NCI-H2107 (cell line): ENCODE measurements around the gene EPHX1.
"Not testable (repeated sequence)": the region's sequence is repeated elsewhere in the genome, so short reads cannot be mapped to it uniquely, and the experiment has no call there.

Experiments
- DNase-seq: peaks from one replicate; lab custom pipeline; 2025; lab: John Stamatoyannopoulos, UW

EPHX1 gene

GRCh38 chr1:225881081-225881958 lies 71.4 kb downstream of the EPHX1 start:
- DNase-seq: no peak

DNA sequence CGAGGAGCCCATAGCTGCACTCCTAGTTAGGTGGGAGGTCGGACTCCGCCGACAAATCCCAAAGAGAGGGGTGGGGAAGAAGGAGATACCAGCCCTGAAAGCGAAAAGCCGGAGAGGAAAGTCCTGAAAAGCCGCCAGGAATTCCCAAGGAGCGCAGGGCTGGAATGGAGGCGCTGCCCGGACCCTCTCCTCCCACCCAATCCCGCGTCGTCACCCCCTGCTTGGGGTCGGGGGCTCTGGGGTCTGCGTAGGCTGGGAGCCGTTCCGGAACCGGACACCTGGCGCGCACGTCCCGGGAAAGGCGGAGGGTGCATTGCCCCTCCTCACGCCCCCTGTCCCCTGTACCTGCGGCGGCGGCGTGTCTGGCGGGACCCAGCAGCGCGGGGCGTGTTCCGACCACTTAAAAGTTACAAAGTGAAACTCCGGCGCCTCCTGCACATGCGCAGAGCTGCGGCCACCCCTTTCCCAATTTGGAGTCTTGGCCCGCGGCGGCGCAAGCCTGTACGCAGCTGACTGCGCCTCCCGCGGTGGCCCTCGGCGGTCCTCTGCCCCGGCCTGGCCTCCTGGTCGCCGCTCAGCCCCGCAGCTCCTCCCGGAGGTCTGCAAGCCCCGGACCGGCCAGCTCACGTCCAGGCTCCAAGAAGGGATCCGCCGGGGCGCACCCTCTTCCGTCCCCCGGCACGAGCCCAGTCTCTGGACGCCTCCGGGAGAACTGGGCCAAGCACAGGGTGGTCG lies 72.2 kb downstream of the EPHX1 start, which contains the start of gene TMEM63A:
Gene TMEM63A, minus strand, starts transcription at position 422 of the 735 bp plus-strand sequence. CDS start 4,800 bp downstream, outside the sequence.
- DNase-seq: peak; percentile 53

DNA sequence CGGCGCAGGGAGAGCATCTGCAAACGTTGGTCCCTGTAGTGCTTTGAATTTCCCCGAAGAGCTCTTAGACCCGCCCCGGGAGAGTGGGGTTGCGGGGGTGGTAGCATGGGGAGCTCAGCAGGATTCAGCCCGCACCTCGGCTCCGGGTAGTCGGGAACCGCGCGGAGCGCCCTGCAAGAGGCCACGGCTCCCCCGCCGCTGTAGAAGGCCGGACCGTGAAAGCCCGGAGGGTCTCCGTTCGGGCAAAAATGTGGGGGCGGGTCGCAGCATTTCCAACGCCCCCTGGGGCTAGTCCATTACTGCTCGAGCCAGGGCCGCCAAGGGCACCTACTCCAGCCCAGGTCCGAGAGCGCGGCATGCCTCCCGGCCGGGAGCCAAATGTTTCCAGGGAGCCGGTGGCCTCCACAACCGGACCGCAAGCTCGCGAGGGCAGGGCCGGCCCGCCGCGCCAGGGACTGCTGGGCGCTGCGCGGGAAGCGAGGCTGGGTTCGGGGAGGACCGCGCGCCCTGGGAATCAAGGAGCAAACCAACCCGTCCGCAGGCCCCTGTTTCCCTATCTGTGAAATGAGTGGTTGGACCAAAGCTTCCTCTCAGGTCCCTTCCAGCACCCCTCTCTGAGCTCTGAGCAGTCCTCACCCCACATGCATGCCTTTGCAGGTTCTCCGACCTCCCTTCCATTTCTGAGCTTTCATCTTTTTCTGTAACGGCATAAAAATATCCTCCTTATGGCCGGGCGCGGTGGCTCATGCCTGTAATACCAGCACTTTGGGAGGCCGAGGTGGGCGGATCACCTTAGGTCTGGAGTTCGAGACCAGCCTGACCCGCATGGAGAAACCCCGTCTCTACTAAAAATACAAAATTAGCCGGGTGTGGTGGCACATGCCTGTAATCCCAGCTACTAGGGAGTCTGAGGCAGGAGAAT lies 73.0 kb downstream of the EPHX1 start:
- DNase-seq: no peak

GRCh38 chr1:225883616-225884265 lies 73.8 kb downstream of the EPHX1 start:
- DNase-seq: no peak

GRCh38 chr1:225885336-225885735 lies 75.4 kb downstream of the EPHX1 start:
- no peak for DNase-seq

DNA sequence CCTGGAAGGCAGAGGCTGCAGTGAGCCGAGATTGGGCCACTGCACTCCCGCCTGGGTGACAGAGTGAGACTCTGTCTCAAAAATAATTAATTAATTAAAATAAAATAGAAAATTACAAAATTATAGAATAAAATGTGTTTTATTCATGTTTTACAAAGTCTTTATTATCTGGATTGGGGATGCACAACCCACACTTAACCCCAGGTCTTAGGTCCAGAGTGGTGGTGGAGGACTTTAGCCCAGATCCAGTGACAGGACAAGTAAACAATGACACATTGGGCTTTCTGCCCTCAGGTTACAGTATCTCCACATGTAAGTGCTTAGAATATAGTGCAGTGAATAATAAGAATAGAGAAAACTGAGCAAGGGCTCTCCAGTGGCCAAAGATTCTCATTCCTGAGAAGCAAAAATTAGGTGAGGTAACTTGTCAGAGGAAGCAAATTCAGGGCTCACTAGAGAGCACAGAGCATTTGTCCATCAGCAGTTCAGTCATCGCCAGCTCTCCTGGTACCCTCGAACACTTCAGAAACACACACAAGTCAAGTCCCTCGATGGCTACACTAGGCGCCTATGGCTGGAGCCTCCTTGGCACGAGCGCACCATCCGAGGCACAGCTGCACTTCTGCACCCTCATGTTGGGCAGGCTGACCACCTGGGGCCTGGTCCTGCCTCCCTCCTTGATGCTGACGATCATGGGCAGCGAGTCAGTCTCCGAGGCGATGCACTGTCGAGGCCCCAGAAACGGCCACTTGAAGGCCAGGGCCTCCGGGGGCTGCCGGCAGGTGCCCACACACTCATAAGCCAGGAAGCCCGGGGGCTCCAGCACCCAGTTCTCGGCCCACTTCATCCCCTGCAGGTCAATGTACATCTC lies 76.5 kb downstream of the EPHX1 start:
- DNase-seq: no peak

DNA sequence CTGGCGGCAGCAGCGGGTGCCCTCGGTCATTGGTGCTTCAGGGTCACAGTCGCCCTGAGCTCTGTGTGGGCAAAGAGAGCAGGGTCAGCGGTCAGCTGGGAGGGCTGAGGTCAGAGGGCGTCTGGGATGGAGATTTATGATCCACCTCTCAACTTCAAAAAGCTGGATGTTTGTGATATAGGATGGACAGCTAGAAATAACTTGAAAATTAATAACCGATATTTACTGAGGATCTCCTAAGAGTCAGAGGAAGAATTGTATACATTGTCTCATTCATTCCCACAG lies 77.0 kb downstream of the EPHX1 start:
- DNase-seq: no peak

DNA sequence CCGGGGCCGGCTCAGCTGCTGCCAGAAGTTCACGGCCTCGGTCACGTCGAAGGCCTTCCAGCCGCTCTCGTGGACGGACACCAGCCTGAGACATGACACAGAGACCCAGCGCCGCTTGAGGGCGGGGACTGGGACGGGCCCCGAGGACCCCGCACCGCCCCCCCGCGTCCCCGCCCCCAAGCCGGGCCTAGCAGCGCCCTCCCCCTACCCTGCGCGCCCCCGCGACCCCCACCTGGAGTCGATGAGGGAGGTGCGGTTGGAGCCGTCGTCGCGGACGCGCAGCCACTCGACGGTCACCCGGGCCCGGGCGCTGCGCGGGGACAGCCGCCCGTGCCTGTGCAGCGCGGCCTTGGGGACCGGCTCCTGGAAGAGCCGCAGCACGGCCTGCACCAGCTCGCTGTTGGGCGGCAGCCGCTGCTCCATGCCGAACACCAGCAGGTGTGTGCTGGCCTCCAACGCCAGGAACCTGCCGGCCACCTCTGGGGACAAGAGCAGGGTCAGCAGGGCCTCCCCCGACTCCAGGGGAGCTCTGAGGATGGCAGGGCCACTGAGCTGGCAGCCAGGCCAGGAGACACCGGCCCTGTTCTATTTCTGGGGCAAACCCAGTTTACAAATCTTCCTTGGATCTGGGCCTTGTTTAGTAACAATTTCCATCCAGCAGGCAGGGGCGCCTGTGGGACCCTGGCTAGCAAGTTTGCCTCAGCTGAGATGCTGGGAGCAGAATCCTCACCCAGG lies 77.8 kb downstream of the EPHX1 start:
- DNase-seq: not testable (repeated sequence)

DNA sequence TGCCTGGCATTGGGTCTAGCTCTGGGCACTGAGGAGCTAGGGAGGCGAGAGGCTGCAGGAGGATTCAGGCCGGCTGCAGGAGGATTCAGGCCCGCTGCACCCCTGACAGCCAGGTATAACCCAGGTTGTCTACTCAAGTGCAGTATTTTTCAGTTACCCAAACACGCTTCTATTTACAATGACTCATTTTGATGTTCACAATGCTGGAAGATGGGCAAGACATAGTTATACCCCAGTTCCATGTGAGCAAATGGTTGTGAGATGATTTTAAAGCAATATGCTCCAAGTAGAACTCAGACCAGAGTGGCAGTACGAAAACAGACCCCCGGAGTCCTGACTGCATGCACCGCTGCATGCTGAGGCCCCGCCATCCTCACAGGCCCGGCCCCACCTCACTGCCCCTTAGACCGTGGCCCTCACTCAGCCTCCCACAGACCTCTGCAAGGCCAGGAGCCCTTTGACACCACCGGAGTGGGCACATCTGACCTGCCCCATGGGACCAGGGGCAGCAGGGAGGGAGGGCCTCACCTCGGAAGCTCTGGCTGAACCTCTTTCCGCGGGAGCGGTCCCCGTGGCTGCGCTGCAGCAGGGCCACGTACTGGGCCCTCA lies 78.5 kb downstream of the EPHX1 start:
- DNase-seq: no peak

DNA sequence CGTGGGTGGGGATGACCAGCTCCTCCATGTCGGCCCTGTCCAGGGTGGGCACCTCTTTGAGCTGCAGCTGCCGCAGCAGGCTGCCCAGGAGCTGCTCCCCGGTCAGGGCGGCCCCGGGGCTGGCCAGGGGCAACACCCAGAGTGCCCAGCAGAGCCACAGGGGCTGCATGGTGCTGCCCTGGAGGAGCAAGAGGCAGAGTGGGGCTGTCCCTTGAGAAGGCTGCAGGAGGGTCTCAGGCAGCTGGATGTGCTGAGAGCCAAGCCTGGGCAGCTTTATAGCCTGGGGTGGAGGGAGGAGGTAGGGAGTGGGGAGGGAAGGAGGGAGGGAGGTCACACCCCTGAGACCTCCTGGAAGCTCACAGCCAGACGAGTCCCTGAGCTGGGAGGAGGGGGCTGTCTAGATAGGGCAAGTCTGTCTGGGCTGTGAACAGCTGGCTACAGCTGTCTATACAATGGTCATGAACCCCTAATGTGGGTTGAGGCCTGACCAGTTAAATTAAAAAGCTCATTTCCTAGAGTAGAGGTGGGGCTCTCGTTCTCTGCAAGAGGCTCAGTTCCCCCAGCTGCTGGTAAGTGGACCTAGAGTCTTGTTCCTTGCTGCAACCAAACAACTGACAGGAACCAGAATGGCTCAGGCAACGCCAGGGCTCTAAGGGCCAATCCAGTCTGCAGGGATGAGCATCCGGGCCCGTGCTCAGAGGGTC lies 79.1 kb downstream of the EPHX1 start, which contains the start of gene LEFTY1:
Gene LEFTY1, minus strand, starts transcription at position 249 of the 704 bp plus-strand sequence. Its CDS starts 80 bp downstream, at position 169.
- DNase-seq: no peak

- no peak for DNase-seq
These were observed 79.8 kb downstream of the EPHX1 start for GRCh38 chr1:225889743-225890142.

- DNase-seq: no peak
These were observed 80.7 kb downstream of the EPHX1 start for GRCh38 chr1:225890346-225891228.

DNA sequence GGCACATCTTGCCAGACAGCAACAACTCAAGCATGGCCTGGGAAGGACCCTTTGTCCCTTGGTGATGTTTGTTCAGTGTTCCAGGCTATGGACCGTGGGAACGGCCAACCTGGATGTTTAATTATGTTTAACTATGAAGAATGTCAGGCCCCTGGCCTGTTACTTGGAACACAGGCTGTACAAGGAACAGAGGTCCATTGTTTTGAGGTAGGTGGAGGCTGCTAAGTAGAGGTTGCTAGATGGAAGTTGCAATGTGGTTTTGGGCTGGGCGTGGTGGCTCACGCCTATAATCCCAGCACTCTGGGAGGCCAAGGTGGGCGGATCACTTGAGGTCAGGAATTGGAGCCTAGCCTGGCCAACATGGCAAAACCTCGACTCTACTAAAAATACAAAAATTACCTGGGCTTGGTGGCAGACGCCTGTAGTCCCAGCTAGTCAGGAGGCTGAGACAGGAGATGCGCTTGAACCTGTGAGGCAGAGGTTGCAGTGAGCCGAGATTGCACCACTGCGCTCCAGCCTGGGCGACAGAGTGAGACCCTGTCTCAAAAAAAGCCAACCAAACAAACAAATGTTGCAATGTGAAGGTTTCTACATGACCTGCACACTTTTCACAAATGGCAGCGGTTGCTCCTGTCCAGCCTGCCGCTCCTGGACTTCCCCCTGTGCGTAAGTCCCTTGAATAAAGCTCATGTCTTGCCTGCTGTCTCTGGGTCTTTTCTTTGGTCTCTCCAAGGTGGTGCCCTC lies 81.5 kb downstream of the EPHX1 start:
- DNase-seq: no peak

DNA sequence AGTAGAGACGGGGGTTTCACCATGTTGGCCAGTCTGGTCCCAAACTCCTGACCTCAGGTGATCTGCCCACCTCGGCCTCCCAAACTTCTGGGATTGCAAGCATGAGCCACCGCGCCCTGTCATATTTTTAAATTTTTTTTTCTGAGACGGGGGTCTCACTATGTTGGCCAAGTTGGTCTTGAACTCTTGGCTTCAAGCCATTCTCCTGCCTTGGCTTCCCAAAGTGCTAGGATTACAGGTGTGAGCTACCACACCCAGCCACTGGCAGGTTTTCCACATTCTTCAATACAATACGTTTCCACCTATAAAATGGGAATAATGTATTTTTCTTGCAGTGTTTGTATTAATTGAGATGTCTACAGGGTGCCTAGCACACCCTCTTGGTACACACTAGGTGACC lies 82.4 kb downstream of the EPHX1 start:
- no peak for DNase-seq
